DLD1 (cell line): Measurements from ENCODE around the gene APOL1.
"Not testable (repeated sequence)": the region's sequence is repeated elsewhere in the genome, so short reads cannot be mapped to it uniquely, and the experiment has no call there.

Experiments used
- in situ Hi-C: cut with HindIII; loops from 2 replicates; pipeline ENCODE4 v1.10.0; 2017; ENCODE audit warnings: low sequenced_read_pairs

APOL1 gene

DNA sequence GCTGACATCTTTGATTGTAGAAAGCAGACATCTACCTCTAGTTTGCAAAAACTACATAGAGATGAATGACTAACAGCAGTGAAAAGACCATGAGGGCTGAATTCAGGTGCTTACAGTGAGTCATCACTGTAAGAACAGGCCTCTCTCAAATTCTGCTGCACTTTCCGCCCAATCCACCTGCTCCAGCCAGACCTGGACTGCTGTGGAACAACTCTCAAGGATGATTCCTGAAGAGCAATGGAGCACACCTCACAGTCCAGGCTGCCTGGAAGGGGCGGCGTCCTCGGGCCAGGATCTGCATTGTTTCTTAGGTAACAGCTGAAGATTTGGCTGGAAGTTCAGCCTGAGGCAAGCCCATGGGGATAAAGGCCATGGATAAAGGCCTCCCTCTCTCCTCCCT is 28.7 kb upstream of the APOL1 start:
- in situ Hi-C loops: no loop called here

DNA sequence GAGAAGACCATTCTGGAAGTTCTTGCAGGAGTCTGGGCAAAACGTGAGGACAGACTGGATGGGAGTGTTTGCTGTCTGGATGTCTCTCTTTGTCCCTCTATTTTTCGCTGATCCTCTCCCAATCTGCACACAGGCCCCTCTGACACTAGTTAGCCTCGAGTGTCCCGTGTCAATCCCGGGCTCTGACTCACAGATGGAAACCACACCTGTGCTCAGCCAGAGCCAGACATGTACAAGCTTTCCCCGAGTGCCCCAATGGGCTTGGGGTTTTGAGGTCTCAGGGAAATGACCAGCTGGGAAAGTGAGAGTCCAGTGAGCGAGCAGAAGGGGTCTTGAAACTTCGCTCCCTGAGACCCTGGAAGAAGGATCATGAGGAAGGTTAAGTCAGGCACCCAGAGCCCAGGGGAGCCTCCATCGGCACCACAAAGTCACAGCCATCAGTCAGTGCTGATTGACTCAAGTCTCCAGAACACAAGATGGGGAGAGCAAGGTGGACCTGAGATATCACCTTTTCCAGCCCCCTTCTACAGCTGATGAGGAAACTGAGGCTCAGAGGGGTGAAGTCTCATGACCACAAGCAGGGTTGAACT is 27.5 kb upstream of the APOL1 start:
- in situ Hi-C loops: no loop called here

DNA sequence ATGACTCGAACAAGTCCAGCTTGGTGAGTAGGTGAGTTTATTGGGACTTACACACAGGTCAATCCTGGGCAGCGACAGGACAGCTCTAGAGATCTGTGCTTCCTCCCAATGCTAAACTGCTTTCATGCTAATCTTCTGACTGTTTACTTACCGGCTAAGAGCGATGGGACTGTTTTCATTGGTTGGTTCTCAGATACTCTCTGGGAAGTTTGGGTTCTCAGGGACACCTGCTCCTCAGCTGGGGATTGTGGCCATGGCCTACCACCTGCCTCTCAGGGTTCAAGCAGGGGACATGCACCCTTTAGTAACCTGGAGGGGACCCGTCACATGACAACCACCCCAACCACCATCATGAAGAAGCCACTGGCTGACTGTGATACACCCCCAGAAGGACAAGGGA is 26.7 kb upstream of the APOL1 start:
- in situ Hi-C loops: no loop called here

DNA sequence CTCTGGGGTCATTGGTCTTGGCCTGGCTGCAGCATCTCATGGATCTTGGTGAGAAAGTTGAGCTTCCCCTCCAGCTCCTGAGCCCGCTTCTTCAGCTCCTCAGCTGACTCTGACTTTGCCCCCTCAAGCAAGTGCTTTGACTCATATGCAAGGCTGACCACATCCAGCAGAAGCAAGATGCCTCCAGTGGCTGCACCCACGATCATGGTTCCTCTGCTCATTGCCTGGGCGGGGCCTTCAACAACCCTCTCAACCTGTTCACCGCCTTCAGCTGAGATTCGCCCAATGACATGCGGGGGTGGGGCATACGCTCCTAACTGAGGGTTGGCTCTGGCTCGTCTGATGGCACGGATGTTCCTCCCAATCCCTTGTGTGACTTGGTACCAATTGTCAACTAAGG is 25.5 kb upstream of the APOL1 start:
- in situ Hi-C loops: no loop called here

DNA sequence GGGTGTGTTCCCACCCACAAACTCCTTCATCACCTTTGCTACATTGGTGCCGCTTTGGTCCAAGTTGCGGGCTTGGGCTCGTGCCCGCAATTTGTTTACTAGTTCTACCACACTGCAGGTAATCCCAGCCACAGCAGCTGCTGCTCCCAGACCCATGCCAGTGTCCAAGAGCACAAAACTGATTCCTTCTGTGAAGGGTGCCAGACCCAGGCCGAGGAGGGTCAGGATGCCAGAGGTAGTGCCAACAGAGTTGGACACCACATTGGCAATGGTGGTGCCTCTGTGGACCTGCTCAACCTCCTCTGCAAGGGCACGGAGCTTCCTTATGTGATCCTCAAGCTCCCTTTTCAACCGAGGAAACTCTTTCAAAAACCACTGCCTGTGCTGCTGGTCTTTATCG is 25.1 kb upstream of the APOL1 start:
- in situ Hi-C loops: no loop called here

DNA sequence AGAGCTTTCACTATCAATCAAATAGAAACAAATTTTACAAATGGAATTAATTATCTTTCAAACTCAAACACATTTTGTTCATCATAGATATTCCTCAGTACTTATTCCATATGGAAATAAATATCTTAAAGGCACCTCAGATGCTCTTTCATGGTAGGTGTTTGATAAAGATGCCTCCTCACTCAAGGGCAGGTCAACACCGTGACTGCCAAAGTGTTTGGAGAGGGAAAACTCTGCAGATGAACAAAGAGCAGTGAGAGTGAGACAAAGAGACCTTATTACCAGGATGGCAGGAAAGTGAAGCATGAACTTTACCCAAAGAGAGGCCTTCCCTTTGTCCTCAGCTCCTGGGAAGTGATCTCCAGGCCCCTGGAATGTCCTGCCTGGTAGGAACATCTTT is 24.6 kb upstream of the APOL1 start:
- in situ Hi-C loops: not testable (repeated sequence)

DNA sequence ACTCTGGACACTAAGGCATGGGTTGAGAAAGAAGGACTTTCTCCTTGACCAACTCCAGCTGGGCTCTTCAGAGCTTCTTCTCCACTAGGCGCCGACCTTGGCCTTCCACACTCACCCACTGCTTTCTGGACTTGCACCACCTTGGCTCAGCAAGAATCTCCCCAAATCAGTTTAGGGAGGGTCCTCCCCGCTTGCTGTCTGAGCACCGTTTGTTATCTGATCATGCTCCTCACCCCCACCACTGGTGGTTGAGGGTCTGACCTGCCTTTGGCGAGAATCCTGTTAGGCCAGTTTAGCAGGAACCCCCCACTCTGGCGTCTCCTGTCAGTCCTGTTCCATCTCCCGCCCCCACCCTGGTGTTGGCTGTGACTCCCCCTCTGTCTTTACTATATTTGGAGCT is 24.0 kb upstream of the APOL1 start:
- in situ Hi-C loops: no loop called here

DNA sequence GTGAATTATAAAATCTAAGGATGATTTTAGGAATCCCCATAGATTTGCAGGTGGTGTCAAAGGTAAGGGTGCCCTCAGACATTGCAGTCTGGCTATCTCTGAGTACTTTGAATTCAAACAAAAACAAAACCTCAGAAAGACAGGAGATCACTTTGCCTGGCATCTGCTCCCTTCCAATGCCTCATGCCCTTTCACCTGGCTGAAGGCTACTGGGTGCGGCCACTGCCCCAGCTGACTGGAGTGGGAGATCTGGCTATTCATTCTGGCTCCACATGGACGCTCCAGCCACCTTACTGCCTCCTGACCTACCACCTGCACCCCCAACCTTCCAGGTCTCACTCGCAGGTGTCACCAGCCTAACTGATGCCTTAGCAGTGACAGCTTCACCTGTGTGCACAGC is 23.3 kb upstream of the APOL1 start:
- in situ Hi-C loops: not testable (repeated sequence)

DNA sequence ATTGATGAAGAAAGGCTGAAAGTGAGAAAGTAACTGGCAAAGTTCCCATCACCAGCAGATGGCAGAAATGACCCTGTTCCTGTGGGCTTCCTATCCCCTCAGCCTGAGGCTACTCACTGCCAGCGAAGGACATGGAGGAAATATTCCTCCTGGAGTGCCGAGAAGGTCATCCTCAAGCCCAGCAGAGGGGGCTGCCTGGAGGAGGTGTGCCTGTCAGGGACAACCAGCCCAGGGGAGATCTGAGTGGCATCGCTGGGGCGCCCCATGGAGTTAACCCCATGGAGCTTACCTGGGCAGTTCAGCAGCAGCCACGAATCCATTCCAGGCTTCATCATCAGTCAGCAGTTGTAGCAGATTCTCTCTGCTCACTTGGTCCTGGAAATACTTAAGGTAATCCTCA is 21.9 kb upstream of the APOL1 start:
- in situ Hi-C loops: not testable (repeated sequence)

DNA sequence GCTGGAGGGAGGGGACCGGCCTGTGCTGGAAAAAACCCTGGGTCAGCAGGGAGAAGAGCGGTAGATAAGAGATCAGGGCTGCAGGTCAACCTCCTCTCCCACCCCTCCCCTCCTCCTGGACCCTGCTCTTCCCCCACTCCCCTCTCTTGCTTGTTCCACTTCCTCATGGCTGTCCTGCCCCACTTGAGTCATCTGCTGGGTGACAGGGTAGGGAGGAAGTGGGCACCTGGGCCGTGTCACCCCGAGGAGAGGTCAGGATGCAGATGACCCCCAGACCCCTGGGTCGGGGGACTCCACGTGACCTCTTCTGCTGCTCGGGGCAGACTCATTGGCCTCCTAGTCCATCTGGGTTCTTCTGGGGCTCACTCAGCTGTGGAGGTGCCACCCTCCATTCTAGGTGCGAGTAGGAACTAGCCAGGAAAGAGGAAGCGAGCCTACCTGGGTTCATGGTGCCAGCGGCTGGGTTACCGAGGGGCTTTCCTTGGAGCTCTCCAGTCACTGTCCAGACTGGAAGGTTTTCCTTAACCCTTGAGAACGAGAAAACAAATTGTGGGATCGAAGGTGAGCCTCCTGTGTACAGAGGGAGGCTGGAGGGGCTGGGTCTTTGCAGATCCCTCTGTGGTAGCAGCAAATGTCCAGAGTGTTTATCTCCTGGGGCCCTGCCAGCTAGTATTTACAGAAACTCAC is 20.1 kb upstream of the APOL1 start:
- in situ Hi-C loops: no loop called here

DNA sequence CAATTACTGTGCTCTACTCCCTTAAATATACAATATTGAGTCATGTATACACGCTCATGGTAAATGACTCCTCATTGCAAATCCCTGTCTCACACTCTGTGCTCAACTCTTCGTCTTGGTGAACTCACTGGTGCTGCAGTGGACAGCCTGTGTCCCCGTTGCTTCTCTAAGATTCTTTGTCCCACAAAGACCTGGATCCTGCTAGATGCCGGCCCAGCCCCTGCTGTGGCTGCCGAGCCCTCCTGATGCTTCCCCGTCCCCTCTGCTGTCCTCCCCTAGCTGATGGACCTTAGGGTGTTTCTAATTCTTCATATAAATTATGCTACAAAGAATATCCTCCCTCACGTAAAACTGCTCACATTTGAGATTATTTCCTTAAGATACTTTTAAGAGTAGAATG is 19.1 kb upstream of the APOL1 start:
- in situ Hi-C loops: no loop called here

DNA sequence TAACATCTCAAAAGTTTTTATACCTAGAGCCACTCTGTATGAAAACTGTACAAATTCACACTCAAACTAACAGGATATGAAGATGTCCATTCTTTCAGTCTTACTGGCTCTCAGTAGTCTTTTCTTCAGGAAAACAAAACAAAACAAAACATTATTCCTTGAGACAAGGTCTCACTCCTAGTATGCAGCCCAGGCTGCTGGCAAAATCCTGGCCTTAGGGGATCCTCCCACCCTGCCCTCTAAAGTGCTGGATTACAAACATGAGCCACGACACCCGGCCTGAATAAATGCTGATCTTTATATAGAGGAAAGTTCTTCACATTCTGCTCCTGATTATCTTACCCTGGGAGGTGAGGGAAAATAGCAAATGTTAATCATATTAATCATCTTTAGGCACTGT is 18.7 kb upstream of the APOL1 start:
- in situ Hi-C loops: no loop called here

DNA sequence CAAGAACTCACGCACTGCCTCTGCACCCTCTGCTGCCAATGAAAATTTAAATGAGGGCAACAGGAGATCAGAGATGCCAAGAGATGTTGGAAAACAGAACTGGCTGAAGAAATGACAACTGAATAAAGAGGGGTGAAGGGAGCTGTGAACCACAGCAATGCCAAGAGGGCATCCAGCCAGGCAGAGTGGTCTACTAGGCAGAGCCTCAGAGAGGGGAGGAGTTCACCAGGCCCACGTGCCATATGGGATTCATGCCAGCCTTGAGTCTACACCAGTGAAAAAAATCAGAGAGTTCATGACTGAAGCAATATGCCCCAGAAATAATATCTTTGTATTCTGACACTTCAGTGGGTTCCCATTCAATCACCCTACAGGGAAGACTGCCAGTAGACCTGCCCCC is 18.0 kb upstream of the APOL1 start:
- in situ Hi-C loops: no loop called here

DNA sequence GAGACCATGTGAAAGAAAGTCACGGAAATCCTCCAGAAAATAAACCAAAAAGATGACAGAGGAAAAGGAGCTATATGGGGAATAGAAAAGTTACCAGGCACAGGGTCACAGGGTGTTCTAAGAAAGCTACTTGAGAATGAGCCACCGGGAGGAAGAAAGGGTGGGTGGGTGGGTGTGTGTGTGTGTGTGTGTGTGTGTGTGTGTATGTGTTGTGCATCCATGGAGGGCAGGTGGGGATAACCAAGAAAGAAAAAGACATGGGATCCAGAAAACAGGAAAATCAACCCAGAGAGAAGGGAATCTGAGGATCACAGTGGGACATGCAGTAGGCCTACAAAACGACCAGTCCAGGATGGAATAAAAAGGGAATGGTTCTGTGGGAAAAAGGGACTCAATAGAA is 17.3 kb upstream of the APOL1 start:
- in situ Hi-C loops: no loop called here

DNA sequence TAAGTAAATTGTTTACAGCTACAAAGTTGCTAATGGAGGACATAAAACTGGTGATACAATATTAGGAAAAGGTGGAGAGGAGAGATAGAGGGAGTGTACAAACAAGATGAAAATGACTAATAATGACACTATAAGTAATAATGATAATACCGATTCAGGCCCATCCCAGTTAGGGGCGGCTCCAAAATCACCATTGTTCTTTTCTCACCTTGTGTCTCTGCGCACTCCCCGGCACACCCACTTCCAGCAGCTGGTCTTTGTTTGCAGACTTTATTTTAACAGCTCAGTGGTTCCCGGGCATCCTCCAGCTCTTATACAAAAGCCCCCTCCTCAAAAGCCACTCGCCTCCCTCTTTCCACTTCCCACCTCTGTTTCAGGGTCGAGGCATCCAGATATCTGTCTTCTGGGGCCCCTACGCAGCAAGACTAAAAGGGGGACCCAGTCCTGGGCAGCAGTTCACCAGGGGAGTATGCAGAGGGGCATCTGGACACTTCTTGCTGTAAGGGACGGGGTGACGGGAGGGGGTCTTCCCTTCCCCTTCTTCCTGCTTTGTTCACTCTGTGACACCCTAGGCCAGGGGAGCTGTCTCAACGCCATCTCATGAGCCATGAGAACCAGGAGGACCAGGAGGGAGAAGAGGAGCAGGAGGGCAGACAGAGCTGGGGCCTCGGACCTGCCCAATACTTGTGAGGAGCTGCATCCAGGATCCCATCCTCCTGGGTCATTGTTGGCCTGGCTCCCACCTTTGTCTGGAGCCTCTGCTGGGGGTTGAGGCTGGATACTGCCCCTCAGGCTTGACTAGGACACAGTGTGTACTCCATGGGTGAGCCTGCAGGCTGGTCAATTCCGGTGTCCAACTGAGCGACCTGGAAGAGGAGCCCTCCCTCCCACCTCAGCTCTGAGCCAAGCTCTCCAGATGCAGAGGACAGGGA is 16.3 kb upstream of the APOL1 start:
- in situ Hi-C loops: no loop called here

DNA sequence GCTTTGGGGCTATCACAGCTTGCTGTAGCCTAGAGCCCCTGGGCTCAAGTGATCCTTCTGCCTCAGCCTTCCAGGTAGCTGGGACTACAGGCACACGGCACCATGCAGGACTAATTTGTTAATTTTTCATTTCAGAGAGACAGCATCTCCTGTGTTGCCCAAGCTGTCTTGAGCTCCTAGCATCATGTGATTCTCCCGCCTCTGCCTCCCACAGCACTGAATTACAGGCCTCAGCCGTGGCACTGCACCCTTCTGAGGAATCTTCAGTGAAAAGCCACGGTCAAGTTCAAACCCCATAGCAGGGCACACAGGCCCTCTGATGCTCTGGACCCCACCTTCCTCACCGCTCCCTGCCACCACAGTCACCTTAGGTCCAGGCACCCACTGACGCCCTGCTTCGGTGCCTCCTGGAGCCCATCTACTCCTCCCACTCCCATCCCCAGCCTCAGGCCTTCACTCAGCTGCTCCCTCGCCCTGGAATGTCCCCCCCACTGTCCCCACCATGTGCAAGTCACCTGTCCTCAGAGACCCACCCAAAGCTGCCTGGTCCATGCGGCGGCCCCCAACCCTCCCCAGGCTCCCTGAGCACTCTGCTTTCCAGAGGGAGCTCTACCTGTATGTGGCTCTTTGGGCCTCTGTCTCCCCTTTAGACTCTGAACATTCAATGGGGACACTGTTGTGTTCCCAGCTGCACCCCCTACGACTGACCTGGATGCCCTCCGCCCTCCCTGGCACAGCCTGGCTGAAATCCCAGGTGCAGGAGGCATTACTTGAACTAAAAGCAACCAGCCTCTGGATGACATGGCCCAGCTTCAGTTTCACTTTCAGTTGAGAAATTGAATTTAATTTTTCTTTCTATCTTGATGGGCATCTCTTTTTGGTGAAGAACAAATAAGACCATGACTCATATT is 15.2 kb upstream of the APOL1 start:
- in situ Hi-C loops: no loop called here

DNA sequence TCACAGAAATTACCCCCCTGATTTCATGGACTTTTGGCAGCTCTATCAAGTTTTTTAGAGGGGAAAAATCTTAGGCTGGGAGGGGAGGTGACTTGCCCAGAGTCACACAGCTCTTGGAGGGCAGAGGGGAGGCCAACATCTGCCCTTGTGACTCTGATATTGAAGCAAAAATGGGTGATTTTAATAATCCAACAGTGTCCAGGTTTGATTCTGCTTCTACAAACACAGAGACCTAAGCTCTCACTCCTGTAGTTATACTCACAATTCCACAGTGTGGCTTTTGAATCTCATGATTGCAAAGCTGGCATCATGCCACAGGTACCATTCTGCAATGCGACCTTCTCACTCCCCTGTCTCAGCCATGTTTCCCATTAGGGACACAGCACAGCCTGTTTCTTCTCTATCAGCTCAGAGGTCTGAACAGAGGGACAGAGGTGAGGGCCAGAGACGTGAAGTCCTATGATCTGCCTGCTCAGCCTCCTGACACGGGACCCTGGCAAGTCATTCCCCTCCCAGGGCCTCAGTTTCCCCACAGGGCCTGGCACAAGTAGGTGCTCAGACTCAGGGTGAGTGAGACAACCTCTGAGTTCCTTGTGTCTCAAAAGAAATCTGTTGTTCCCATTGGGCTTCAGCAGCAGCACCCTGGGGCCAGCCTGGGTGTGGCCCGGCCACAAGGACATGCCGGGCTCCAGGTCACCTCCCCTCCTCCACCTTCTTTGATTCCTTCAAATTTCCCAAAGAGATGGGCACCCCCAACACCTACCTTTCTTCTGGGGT is 14.4 kb upstream of the APOL1 start:
- in situ Hi-C loops: no loop called here

DNA sequence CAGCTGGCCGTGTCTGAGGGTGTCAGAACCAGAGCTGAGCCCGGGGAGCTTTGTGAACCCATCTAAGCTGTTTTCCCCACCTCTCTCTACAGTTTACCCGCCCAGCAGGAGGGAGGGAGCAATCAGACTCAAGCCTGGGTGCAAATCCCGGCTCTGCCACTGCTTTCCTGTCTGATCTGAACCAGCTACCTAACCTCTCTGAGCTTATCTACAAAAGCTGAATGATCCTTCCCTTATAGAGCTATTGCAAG is 13.9 kb upstream of the APOL1 start:
- in situ Hi-C loops: no loop called here

DNA sequence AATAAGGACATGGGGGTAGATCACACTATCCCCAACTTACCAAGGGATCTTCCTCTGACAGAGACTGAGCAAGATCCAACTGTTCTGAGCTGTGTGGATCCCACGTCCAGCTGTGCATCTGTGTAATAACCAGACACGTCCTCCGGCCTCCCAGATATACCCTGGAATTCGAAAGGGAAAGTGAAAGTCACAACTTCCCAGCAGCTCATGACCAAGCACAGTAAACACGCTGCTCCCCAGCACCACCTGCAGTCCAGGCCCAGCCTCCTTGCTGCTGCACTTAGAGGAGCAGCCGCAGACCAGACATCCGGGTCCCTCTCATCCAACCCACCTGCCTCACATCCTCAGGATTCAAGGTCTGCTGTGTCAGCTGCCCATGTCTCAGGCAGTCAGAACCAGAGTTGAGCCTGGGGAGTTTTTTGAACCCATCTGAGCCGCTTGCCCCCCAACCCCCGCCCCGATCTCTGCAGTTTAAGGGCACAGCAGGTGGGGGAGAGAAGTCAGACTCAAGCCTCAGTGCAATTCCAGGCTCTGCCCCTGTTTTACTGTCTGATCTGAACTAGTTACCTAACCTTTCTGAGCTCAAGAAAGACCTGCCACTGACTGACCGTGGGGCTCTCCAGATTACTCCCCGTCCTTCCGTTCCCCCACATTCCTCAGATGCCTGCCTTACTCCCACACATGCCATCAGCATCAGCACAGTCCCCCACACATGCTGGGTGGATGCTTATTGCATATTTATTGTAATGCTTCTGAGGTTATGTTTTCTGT is 13.3 kb upstream of the APOL1 start, which contains the start of gene APOL2:
TSS of gene APOL2 (minus strand) at position 127 of the 771 bp plus-strand sequence. CDS start 6,365 bp downstream, outside the sequence.
- in situ Hi-C loops: no loop called here

DNA sequence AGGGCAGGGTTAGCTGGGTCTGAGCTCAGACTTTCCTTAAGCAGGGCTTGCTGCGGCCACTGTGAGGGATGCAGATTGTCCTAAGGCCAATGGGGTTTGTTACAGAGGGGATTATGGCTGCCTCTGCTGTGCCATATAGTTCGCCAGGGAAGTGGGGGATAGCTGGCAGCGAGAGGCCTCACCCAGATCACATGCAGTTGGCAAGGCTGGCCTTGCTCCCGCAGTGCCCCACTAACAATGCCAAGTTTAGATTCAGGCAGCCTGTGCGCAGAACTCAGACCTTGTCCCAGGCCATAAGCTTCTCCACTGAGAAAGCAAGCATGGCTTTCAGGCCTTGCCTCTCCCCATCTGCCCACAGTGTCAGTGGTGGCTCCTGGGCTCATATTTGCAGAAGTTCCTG is 8.9 kb upstream of the APOL1 start:
- in situ Hi-C loops: no loop called here
